Spinal cord (tissue), 10 donors: ENCODE results near the gene CMTM4. TPM values are rescaled to one million over a fixed set of nuclear protein-coding genes. Genes with fewer than 3 reads are reported as not detected.

Experiments used
- DNase-seq, 6 donors: peaks; one replicate each; pipeline versions ENCODE4 v3.0.0 to v3.0.0-alpha.2; 2013 to 2015; ENCODE audit warnings: low spot score in 6 of 6, low read depth in 4 of 6
- H3K27ac ChIP-seq: one replicate; pipeline ENCODE4 v1.5.1; 2013; ENCODE audit warnings: low read depth, low read length, control low read depth
- H3K27me3 ChIP-seq: one replicate; pipeline ENCODE4 v1.6.1; 2013; ENCODE audit warnings: low read length; ENCODE audit not compliant: control insufficient read depth, insufficient read depth
- H3K36me3 ChIP-seq: one replicate; pipeline ENCODE4 v1.6.1; 2013; ENCODE audit warnings: low read length; ENCODE audit not compliant: control insufficient read depth, insufficient read depth
- H3K4me1 ChIP-seq: one replicate; pipeline ENCODE4 v1.6.1; 2013; ENCODE audit warnings: low read length; ENCODE audit not compliant: control insufficient read depth, insufficient read depth
- H3K4me3 ChIP-seq: one replicate; pipeline ENCODE4 v1.5.1; 2013; ENCODE audit warnings: low read depth, low read length, control low read depth
- H3K9me3 ChIP-seq: one replicate; pipeline ENCODE4 v1.6.1; 2013; ENCODE audit warnings: low read length; ENCODE audit not compliant: control insufficient read depth, insufficient read depth
- WGBS: methylation state at CpG from one replicate; pipeline ENCODE4 v1.1.5; 2013; ENCODE audit warnings: missing lambda C conversion rate; ENCODE audit not compliant: insufficient coverage; 5-methylcytosine and 5-hydroxymethylcytosine counted together
- polyA plus RNA-seq, 2 donors: library from polyadenylated mRNA; unstranded; fragments of 120-200 nt; gene quantifications; one replicate each; pipeline ENCODE4 v1.2.1, GENCODE V29; 2013; ENCODE audit not compliant: insufficient read length in 2 of 2
- total RNA-seq, 2 donors: library from RNA; depleted of rRNA in 1 of 2; stranded (reverse); fragments of 120-200 nt in 1 of 2; fragments of >200 nt in 1 of 2; gene quantifications; one replicate each; pipeline versions ENCODE4 v1.2.3 to v1.2.4, GENCODE V29; 2013 to 2014
- donor health status: healthy.

The CMTM4 gene
- total and polyA plus RNA-seq, 4 donors, result 34.8 to 64.3 (median 50.6) TPM

GRCh38 chr16:66681676-66682075 lies 14.9 kb downstream of the CMTM4 start:
- Histone ChIP-seq H3K27ac (no peak overlapping the region), H3K4me1 (peaks cover 7% of the 10 kb centered on the region), H3K27me3 (no peaks in the 10 kb centered on the region), H3K36me3 (peaks cover 6% of the 10 kb centered on the region), H3K9me3 (no peaks in the 10 kb centered on the region), H3K4me3 (no peak overlapping the region)
- 97% methylated on average over 4 of the region's 4 CpGs for WGBS
- no peak for DNase-seq

- no peak for DNase-seq
- no peaks in the 10 kb centered on the region for H3K9me3 ChIP-seq
- H3K36me3 ChIP-seq, result peaks cover 6% of the 10 kb centered on the region
- H3K4me1 ChIP-seq, result peaks cover 17% of the 10 kb centered on the region
- no peaks in the 10 kb centered on the region for H3K27me3 ChIP-seq
- no CpG with 5 or more reads among the region's 2 CpGs for WGBS
- no peak overlapping the region for H3K27ac ChIP-seq
- no peak overlapping the region for H3K4me3 ChIP-seq
Observed at GRCh38 chr16:66678337-66678736, 18.2 kb downstream of the CMTM4 start.

- WGBS, result 96% methylated on average over 6 of the region's 6 CpGs
- no peak for DNase-seq
- Histone ChIP-seq H3K27me3 (no peaks in the 10 kb centered on the region), H3K27ac (no peak overlapping the region), H3K4me3 (no peak overlapping the region), H3K9me3 (no peaks in the 10 kb centered on the region), H3K4me1 (peaks cover 17% of the 10 kb centered on the region), H3K36me3 (peaks cover 6% of the 10 kb centered on the region)
Observed at GRCh38 chr16:66677836-66678235, 18.7 kb downstream of the CMTM4 start.

- H3K4me3 ChIP-seq, result no peak overlapping the region
- peak in 1 of 6 donors; percentile 17 for DNase-seq
- H3K27ac ChIP-seq, result no peak overlapping the region
- H3K36me3 ChIP-seq, result peaks cover 6% of the 10 kb centered on the region
- H3K27me3 ChIP-seq, result no peaks in the 10 kb centered on the region
- peaks cover 17% of the 10 kb centered on the region for H3K4me1 ChIP-seq
- WGBS, result 59% methylated on average over 4 of the region's 7 CpGs
- no peaks in the 10 kb centered on the region for H3K9me3 ChIP-seq
Observed at GRCh38 chr16:66677179-66677578, 19.4 kb downstream of the CMTM4 start.

- 94% methylated on average over 2 of the region's 3 CpGs for WGBS
- Histone ChIP-seq H3K4me1 (peaks cover 17% of the 10 kb centered on the region), H3K27me3 (no peaks in the 10 kb centered on the region), H3K4me3 (no peak overlapping the region), H3K36me3 (peaks cover 6% of the 10 kb centered on the region), H3K27ac (no peak overlapping the region), H3K9me3 (no peaks in the 10 kb centered on the region)
- DNase-seq, result no peak
Observed at GRCh38 chr16:66676599-66676998, 19.9 kb downstream of the CMTM4 start.

- Histone ChIP-seq H3K9me3 (no peaks in the 10 kb centered on the region), H3K4me3 (no peak overlapping the region), H3K27ac (no peak overlapping the region), H3K4me1 (peaks cover 17% of the 10 kb centered on the region), H3K36me3 (peaks cover 6% of the 10 kb centered on the region), H3K27me3 (no peaks in the 10 kb centered on the region)
- DNase-seq, result no peak
- WGBS, result 100% methylated on average over 2 of the region's 2 CpGs
Observed at GRCh38 chr16:66673691-66674090, 22.9 kb downstream of the CMTM4 start.

GRCh38 chr16:66670691-66671388 lies 25.7 kb downstream of the CMTM4 start:
- 99% methylated on average over 6 of the region's 10 CpGs for WGBS

GRCh38 chr16:66668777-66669444 lies 27.6 kb downstream of the CMTM4 start:
- Histone ChIP-seq H3K9me3 (no peaks in the 10 kb centered on the region), H3K27me3 (no peaks in the 10 kb centered on the region), H3K27ac (no peak overlapping the region), H3K36me3 (no peaks in the 10 kb centered on the region), H3K4me3 (no peak overlapping the region), H3K4me1 (peaks cover 2% of the 10 kb centered on the region)
- WGBS, result 86% methylated on average over 2 of the region's 6 CpGs
- DNase-seq, result no peak

More at GRCh38 chr16:66670691-66671388, 25.7 kb downstream of the CMTM4 start:
- Histone ChIP-seq H3K4me3 (no peak overlapping the region), H3K4me1 (peaks cover 4% of the 10 kb centered on the region), H3K27ac (no peak overlapping the region), H3K27me3 (no peaks in the 10 kb centered on the region), H3K9me3 (no peaks in the 10 kb centered on the region), H3K36me3 (no peaks in the 10 kb centered on the region)
- DNase-seq, result no peak

GRCh38 chr16:66667944-66668343 lies 28.6 kb downstream of the CMTM4 start:
- Histone ChIP-seq H3K9me3 (no peaks in the 10 kb centered on the region), H3K36me3 (no peaks in the 10 kb centered on the region), H3K4me1 (no peaks in the 10 kb centered on the region), H3K27ac (no peak overlapping the region), H3K4me3 (no peak overlapping the region), H3K27me3 (no peaks in the 10 kb centered on the region)
- no CpG with 5 or more reads among the region's 1 CpG for WGBS
- no peak for DNase-seq
